Large intestine (tissue), 3 donors: ENCODE results near the gene SF3B4. TPM values are rescaled to one million over a fixed set of nuclear protein-coding genes. Genes with fewer than 3 reads are reported as not detected.
"Not testable (repeated sequence)": the region's sequence is repeated elsewhere in the genome, so short reads cannot be mapped to it uniquely, and the experiment has no call there.

Experiments
- DNase-seq, 2 donors: peaks; one replicate each; pipeline versions ENCODE4 v3.0.0 to v3.0.0-alpha.2; 2013
- H3K27ac ChIP-seq: one replicate; pipeline ENCODE4 v1.5.1; 2013; ENCODE audit warnings: low read length
- H3K27me3 ChIP-seq: 2 replicates; pipeline ENCODE4 v1.6.1; 2013; ENCODE audit warnings: low read length; ENCODE audit not compliant: control insufficient read depth, insufficient read depth
- H3K36me3 ChIP-seq: 2 replicates; pipeline ENCODE4 v1.6.1; 2013; ENCODE audit warnings: low read length; ENCODE audit not compliant: control insufficient read depth, insufficient read depth
- H3K4me1 ChIP-seq: one replicate; pipeline ENCODE4 v1.6.1; 2013; ENCODE audit warnings: low read length; ENCODE audit not compliant: control insufficient read depth, insufficient read depth
- H3K4me3 ChIP-seq: one replicate; pipeline ENCODE4 v1.5.1; 2013; ENCODE audit warnings: low read length
- H3K9me3 ChIP-seq: one replicate; pipeline ENCODE4 v1.6.1; 2013; ENCODE audit warnings: mild to moderate bottlenecking, low read depth, low read length, moderate library complexity; ENCODE audit not compliant: control insufficient read depth
- WGBS: methylation state at CpG from one replicate; pipeline ENCODE4 v1.1.5; 2013; ENCODE audit warnings: low lambda C conversion rate; ENCODE audit not compliant: insufficient coverage; 5-methylcytosine and 5-hydroxymethylcytosine counted together
- polyA plus RNA-seq: library from polyadenylated mRNA; unstranded; fragments of 120-200 nt; gene quantifications from one replicate; pipeline ENCODE4 v1.2.1, GENCODE V29; 2013

Gene SF3B4
- polyA plus RNA-seq, 1 donor: 57.3 TPM

DNA sequence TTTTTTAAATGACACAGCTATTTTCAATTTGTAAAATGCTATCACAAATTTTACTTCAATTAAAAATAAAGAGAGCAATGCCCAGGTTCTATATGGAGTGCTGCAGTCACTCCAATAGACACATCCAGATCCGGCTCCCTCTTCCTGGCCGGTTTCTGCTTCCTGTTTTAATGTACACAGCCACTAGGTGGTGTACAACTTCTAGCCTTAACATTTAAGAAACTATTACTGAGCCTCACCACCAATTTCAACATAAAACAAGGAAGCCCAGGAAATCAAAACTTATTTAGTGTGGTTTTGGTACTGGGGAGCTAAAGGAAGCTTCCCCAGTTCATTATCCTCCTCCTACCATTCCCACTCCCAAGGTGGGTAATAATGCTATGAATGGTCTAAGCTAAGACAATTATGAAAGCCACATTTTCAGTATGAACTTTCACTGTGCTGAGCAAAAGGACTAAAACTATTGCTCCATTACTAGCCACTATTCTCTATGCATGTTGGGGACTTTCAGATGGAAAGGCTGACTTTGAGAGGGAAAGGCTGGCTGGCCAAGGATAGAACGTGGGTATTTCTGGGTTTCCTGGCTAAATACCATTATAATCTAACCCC is 34.5 kb upstream of the SF3B4 start:
- no peaks in the 10 kb centered on the region for H3K4me1 ChIP-seq
- H3K27me3 ChIP-seq: no peaks in the 10 kb centered on the region
- no peak overlapping the region for H3K4me3 ChIP-seq
- no peak overlapping the region for H3K27ac ChIP-seq
- peaks cover 10% of the 10 kb centered on the region for H3K9me3 ChIP-seq
- H3K36me3 ChIP-seq: peaks cover 65% of the 10 kb centered on the region
- WGBS: no CpG with 5 or more reads among the region's 3 CpGs
- peak; percentile 68 to 74 for DNase-seq

DNA sequence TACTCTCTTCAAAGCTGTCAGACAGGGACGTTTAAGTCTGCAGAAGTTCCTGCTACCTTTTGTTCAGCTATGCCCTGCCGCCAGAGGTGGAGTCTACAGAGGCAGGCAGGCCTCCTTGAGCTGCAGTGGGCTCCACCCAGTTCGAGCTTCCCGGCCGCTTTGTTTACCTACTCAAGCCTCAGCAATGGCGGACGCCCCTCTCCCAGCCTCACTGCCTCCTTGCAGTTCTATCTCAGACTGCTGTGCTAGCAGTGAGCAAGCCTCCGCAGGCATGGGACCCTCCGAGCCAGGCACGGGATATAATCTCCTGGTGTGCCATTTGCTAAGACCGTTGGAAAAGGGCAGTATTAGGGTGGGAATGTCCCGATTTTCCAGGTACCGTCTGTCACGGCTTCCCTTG is 29.9 kb upstream of the SF3B4 start:
- H3K4me3 ChIP-seq, H3K27me3 ChIP-seq, DNase-seq, H3K4me1 ChIP-seq, H3K27ac ChIP-seq: not testable (repeated sequence)
- peaks cover 33% of the 10 kb centered on the region for H3K36me3 ChIP-seq
- WGBS: no CpG with 5 or more reads among the region's 14 CpGs
- peaks cover 10% of the 10 kb centered on the region for H3K9me3 ChIP-seq

DNA sequence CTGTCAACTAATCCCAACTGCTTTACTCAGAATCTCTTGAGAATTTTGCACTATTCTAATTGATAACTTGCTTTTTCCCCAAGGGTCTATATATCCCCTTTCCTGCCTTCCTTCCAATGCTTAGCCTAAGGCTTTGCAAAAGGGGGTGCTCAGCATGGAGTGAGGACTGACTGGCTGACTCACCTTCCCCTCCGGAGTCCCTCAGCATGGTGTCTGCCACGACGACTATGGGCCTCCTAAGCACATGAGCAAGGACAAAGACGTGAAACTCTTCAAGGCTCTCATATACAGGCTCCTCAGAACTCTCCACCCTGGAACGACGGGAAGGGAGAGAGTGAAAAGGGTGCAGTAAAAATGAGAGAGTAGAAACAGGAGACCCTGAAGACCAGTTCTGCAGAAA is 22.3 kb upstream of the SF3B4 start:
- Histone ChIP-seq H3K27ac (no peak overlapping the region), H3K4me3 (no peak overlapping the region), H3K36me3 (peaks cover 43% of the 10 kb centered on the region), H3K4me1 (no peaks in the 10 kb centered on the region), H3K27me3 (no peaks in the 10 kb centered on the region), H3K9me3 (no peaks in the 10 kb centered on the region)
- WGBS: no CpG with 5 or more reads among the region's 6 CpGs
- no peak for DNase-seq

DNA sequence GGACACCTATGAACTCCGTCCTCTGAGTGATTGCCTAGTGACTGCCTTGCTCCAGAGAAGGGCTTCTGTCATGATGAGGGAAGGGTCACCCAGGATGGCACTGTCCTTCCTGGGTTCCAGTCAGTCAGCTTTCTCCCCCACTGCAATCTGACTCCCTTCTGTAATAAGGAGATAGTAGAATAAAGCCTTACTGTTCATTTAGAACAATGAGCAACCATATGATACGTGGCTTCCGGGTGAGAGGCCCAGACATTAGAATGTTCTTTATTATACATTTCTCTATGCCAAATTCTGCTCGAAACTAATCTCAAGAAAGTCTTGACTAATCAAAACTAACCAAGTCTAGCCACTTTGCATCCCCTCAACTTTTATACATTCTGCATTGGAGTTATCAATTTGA is 17.6 kb upstream of the SF3B4 start:
- Histone ChIP-seq H3K4me1 (peaks cover 10% of the 10 kb centered on the region), H3K4me3 (no peak overlapping the region), H3K27ac (no peak overlapping the region), H3K27me3 (no peaks in the 10 kb centered on the region), H3K9me3 (no peaks in the 10 kb centered on the region), H3K36me3 (peaks cover 53% of the 10 kb centered on the region)
- 87% methylated on average over 3 of the region's 4 CpGs for WGBS
- no peak for DNase-seq

DNA sequence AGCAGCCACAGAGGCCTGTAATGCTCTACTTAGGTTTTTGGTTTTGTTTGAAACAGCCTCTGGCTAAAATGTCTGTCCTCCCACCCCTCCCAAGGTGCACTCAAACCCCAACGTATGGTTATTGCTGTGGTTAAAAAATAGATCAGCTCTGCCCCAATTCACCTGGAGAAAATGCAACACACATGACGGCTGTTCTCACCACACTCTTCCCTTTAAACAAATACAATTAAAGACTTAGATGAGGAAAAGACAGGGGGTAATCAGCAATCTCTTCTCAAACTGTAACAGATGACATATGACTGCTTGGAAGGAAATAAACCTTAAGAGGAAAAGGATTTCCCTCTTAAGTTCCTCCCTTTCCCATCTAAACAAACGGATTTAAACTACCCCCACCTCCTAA is 15.3 kb upstream of the SF3B4 start:
- Histone ChIP-seq H3K27me3 (no peaks in the 10 kb centered on the region), H3K36me3 (peaks cover 33% of the 10 kb centered on the region), H3K4me1 (peaks cover 28% of the 10 kb centered on the region), H3K9me3 (no peaks in the 10 kb centered on the region), H3K27ac (peak overlapping the region; percentile 15), H3K4me3 (no peak overlapping the region)
- DNase-seq: no peak
- WGBS: 60% methylated on average over 1 of the region's 3 CpGs

DNA sequence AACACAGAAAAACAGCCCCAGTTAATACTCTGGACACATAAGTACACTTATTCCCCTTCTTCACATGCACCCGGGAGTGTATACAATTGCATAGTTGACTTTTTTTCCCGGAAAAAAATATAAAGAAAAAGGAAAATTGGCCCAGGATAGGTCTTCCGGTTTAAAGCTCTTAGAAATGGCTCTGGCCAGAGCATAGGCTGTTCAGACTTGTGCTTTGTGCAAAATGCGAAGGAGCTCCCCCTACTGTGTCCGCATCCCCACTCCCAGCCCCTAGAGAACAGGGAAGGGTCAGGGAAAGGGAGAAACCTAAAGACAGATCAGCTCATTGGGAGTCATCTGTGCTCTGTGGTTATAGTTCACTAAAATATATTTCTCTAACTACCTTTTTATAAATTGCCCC is 14.6 kb upstream of the SF3B4 start:
- WGBS: no CpG with 5 or more reads among the region's 5 CpGs
- H3K9me3 ChIP-seq: no peaks in the 10 kb centered on the region
- H3K27me3 ChIP-seq: no peaks in the 10 kb centered on the region
- peaks cover 34% of the 10 kb centered on the region for H3K4me1 ChIP-seq
- peaks cover 27% of the 10 kb centered on the region for H3K36me3 ChIP-seq
- H3K4me3 ChIP-seq: no peak overlapping the region
- DNase-seq: peak; percentile 45 to 59
- H3K27ac ChIP-seq: peak overlapping the region; percentile 8

DNA sequence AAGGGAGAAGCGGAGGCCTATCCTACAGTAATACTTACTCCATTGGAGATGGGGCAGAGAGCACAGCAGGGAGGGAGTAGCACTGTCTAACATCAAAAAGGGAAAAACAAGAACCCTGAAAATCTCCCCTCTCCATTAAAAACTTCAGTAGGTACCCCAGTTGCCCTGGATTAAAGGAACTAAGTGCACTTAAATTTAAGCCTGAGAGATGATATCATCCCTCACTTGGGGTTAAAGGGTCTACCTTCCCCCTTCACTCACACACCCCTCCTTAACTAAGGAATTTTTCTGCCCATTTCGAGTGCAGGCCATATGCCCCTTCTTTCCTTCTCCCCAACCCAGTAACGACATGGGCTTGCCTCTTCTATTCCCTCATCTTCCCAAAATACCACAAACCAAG is 12.8 kb upstream of the SF3B4 start:
- DNase-seq: no peak
- H3K9me3 ChIP-seq: no peaks in the 10 kb centered on the region
- no peaks in the 10 kb centered on the region for H3K27me3 ChIP-seq
- H3K4me1 ChIP-seq: peaks cover 42% of the 10 kb centered on the region
- H3K4me3 ChIP-seq: no peak overlapping the region
- H3K27ac ChIP-seq: peak overlapping the region; percentile 92
- peaks cover 19% of the 10 kb centered on the region for H3K36me3 ChIP-seq
- no CpG with 5 or more reads among the region's 3 CpGs for WGBS

DNA sequence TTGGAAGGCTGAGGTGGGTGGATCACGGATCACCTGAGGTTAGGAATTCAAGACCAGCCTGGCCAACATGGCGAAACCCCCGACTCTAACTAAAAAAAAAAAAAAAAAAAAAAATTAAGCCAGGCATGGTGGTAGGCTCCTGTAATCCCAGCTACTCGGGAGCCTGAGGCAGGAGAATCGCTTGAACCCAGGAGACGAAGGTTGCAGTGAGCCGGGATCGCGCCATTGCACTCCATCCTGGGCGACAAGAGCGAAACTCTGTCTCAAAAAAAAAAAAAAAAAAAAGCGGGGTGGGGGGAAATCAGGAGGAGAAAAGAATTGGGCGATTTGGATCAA is 11.0 kb upstream of the SF3B4 start:
- DNase-seq, H3K9me3 ChIP-seq, H3K27me3 ChIP-seq: not testable (repeated sequence)
- no CpG with 5 or more reads among the region's 13 CpGs for WGBS
- peak overlapping the region; percentile 15 for H3K4me3 ChIP-seq
- peaks cover 14% of the 10 kb centered on the region for H3K36me3 ChIP-seq
- H3K4me1 ChIP-seq: peaks cover 54% of the 10 kb centered on the region
- peak overlapping the region; percentile 98 for H3K27ac ChIP-seq

DNA sequence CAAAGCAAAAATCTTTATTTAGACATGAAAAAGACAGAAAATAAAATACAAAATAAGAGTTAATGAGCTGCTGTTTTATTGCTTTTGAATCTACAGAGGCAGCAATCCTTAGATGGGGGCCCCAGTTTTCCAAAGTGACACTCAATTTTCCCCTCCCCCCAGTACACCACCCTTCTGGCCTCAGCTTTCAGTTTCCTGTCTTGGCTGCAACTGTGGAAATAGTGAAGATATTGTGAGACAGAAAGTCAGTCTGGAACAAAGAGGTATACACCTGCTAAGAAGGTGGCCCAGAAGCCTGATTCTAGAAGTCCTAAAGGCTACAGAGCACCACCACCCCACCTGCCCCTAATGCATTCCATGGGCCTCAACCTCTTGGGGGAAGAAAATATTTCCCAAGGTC is 10.2 kb upstream of the SF3B4 start:
- H3K9me3 ChIP-seq: no peaks in the 10 kb centered on the region
- no peaks in the 10 kb centered on the region for H3K27me3 ChIP-seq
- no peak overlapping the region for H3K4me3 ChIP-seq
- peak overlapping the region; percentile 98 for H3K27ac ChIP-seq
- H3K36me3 ChIP-seq: peaks cover 19% of the 10 kb centered on the region
- peak in 1 of 2 donors; percentile 76 for DNase-seq
- H3K4me1 ChIP-seq: peaks cover 59% of the 10 kb centered on the region

DNA sequence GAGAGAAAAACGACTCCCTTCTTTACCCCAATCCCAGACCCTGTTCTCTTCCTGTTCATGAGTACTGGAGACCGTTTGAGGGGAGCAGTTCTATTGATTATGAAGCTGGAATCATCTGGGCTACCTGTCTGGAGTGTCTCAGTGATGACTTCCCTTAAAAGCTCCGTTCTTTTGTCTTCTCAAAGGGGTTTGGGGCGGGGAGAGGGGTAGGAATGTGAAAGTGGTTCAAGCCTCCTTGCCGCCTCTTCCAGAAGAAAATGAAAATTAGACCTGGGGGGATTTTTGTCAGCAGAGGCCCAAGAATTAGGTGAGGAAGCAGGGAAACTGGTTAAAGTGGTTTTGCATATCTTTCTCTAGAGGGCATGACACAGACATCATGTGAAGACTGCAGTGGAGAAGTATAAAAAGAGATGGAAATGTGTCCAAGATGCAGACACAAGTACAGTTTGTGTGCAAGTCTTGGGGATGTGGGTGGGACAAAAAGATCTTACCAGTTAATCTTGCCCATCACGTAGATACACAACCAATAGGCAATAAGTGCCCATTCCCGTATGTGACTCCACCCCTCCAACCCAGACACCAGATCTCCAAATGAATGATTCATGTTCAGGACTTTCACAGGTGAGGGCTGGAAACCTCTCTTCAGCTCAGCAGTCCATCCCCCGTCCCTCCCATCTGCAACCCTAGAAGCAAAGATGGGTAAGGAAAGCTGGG is 9.5 kb upstream of the SF3B4 start:
- Histone ChIP-seq H3K4me1 (peaks cover 59% of the 10 kb centered on the region), H3K27me3 (no peaks in the 10 kb centered on the region), H3K9me3 (no peaks in the 10 kb centered on the region), H3K27ac (peak overlapping the region; percentile 98), H3K4me3 (peak overlapping the region; percentile 80), H3K36me3 (peaks cover 20% of the 10 kb centered on the region)
- peak; percentile 50 to 82 for DNase-seq
- no CpG with 5 or more reads among the region's 8 CpGs for WGBS
